Stimulated activated CD4-positive, alpha-beta T cell treated with anti-CD3 and anti-CD28 coated beads, Interleukin-15, amount 100 ng/mL, for 1 hour (primary cell): ENCODE data around the gene TAF6.
A peak's percentile ranks its signal among the peaks of the same experiment; 100 is the strongest.

Source experiments
- DNase-seq, 2 donors: peaks; one replicate each; pipeline ENCODE4 v3.0.0-alpha.2; 2020; ENCODE audit warnings: low read depth in 1 of 2, low spot score in 1 of 2

Gene TAF6

DNA sequence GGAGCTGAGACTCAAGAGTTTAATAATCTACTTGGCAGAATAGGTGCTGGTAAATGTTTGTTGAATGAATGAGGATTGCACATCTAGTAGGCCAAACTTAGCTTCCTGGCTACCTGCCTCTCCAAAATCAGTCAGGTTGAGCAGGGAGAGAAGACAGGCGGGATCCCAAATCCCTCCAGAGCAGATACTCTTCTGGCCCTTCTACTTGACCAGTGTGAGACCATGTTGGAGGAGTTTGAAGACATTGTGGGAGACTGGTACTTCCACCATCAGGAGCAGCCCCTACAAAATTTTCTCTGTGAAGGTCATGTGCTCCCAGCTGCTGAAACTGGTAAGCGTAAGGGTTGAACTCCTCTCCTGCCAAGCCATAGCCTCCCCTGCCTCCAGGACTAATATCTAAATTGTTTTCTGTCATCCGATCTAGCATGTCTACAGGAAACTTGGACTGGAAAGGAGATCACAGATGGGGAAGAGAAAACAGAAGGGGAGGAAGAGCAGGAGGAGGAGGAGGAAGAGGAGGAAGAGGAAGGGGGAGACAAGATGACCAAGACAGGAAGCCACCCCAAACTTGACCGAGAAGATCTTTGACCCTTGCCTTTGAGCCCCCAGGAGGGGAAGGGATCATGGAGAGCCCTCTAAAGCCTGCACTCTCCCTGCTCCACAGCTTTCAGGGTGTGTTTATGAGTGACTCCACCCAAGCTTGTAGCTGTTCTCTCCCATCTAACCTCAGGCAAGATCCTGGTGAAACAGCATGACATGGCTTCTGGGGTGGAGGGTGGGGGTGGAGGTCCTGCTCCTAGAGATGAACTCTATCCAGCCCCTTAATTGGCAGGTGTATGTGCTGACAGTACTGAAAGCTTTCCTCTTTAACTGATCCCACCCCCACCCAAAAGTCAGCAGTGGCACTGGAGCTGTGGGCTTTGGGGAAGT lies 5.4 kb upstream of the TAF6 start:
- no peak for DNase-seq

GRCh38 chr7:100122568-100122967 lies 3.4 kb upstream of the TAF6 start:
- no peak for DNase-seq

DNA sequence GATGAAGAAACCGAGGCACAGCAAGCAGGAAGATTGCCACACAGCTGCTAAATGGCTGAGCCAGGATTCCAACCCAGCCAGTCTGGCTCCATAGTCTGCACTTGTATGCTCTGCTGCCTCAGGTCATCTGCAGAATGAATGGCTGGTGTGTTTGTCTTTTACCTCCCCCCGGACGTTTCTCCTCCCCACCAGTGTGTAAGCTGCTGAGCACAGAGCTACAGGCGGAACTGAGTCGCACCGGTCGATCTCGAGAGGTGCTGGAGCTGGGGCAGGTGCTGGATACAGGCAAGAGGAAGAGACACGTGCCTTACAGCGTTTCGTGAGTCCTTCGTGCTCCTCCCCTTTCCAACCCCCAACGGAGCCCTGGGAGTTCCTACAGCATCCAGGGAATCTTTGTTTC lies 2.9 kb upstream of the TAF6 start:
- no peak for DNase-seq

- DNase-seq, result no peak
Measured at GRCh38 chr7:100120733-100121036, 1.5 kb upstream of the TAF6 start.

DNA sequence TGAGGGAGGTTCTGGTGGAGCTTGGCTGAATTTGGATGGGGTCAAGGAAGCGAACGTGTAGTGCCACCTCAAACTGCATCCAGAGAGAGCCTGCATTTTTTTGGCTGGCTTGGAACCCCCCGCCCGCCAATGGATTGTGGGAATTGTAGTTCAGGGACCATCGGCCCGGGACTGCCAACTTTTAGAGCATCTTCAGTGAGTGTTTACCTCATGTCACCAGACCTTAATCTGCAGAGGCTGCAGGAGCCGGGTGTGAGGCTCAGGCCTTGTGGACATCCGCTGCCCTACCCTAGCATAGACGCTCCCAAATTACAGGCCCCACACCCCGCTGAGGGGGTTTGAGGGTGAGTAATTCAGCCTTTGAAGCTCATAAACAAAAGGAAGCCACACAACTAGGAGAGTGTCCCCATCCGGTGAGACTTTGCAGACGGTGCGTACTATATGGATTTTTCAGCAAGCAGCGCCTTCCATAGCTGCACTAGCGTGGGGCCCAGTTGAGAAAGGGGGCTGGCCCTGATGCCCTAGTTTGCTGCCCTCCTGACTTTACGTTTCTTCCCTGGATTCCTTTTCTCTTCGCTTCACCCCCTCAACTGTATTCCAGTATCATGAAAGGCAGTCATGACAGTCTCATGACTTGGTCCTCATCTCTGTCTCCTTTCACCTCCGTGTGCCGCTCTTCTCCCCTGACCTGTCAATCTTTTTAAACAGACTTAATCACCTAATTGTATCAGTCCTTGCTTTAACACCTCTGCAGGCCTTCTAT lies 993 bp upstream of the TAF6 start:
- DNase-seq, result peak; percentile 49 to 52

GRCh38 chr7:100118388-100119071 lies 628 bp downstream of the TAF6 start:
- DNase-seq, result no peak

DNA sequence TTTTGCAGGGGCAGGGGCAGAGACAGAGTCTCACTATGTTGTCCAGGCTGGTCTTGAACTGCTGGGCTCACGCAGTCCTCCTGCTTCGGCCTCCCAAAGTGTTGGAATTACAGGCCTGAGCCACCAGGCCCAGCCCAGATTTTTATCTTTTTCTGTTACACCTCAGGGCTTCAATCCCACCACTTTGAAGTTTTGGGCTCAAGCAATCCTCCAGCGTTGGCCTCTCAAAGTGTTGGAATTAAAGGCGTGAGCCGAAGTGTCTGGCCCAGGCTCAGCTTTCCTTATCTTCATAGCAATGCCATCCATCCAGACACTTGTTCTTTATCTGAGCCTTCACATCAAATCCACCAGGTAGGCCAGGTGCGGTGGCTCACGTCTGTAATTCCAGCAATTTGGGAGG lies 4.1 kb downstream of the TAF6 start:
- no peak for DNase-seq

DNA sequence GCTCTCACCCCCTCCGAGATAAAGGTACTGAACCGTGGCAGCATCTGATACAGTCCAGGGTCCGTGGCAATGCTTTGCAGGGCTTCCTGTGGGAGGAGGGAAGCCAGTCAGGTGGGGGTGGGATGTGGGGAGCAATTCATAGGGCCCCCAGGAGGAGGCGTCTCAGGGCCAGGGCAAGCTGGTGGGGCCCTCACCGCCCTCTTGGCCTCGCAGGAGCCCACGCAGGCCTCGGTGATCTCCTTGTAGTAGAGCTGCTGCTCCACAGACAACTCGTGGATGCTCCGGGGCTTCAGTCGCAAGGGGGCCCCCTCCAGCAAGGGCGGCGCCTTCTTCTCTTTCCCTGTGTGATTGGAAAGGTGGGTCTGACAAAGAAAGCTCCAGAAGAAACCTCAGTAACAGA lies 7.2 kb downstream of the TAF6 start:
- DNase-seq, result no peak

DNA sequence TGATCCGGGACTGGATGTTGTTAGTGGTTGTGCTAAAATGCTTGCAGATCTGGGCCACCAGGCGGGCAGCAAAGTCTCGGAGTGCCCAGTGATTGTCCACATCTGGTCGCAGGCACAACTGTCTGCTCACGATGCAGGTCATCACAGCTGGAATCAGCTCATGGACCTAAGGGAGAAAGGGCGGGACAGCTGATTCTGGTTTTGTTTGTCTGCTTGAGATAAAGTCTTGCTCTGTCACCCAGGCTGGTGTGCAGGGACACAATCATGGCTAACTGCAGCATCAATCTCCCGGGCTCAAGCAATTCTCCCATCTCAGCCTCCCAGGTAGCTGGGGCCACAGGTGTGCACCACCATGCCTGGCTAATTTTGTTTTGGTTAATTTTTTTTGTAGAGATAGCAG lies 8.0 kb downstream of the TAF6 start:
- no peak for DNase-seq

- DNase-seq, result no peak
Measured at GRCh38 chr7:100109521-100110163, 9.5 kb downstream of the TAF6 start.

DNA sequence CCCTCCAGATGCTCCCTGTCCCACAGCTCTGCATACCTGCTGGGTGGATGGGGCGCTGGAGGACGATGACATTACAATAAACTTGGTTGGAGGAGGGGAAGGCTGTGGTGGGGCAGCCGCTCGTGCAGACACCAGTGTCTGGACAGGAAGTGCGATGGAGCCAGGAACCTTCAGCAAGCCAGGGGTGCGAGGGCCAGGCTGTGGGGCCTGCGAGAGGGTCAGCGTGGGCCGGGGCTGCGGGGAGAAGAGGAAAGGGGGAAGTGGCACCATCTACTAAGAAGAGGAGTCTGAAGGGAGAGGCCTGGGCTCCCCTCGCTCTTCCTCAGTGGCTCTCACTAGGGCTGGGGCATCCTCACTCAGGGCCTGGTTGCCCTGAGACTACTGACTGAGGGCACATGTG lies 11.3 kb downstream of the TAF6 start:
- no peak for DNase-seq

DNA sequence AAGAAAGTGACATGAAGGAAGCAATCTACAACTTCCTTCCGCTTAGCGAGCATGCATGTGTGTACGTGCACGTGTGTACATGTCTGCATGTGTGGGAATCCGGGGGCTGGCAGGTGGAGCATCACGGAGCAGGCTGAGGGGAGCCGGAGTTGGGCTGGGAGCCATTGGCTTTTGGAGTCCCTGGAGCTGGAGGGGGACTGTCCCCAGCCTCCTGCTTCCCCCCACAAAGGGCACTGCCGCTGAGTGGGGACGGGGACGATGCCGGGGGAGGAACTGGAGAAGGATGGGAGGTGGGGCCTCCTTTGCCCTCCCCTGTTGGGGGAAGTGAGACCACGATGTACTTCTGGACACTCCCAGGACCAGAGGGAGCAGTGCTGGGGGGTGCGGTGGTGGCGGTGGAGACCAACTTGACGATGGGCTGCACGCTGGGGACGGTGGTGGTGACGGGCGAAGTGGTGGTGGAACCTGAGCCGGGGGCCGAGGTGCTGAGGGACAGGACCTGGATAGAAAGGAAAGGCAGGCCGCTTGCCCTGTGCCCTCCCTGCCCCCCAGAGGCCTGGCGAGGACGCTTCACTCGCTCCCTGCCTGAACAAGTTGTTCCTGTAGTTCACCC lies 11.9 kb downstream of the TAF6 start:
- no peak for DNase-seq

- no peak for DNase-seq
Measured at GRCh38 chr7:100106633-100107032, 12.5 kb downstream of the TAF6 start.

GRCh38 chr7:100105534-100105933 lies 13.6 kb downstream of the TAF6 start:
- DNase-seq, result no peak

GRCh38 chr7:100102950-100103840 lies 16.0 kb downstream of the TAF6 start:
- no peak for DNase-seq

- peak; percentile 88 to 91 for DNase-seq
Measured at GRCh38 chr7:100101016-100101862, 17.9 kb downstream of the TAF6 start, which contains the start of the genes AP4M1 and MCM7. TSS of gene AP4M1 (plus strand) at chr7:100101643. CDS start at chr7:100101715, 72 bp downstream. TSS of gene MCM7 (minus strand) at chr7:100101397. CDS start at chr7:100101294, 103 bp downstream.

- DNase-seq, result peak; percentile 72 to 79
Measured at GRCh38 chr7:100100420-100101015, 18.6 kb downstream of the TAF6 start.

GRCh38 chr7:100099452-100099851 lies 19.7 kb downstream of the TAF6 start:
- no peak for DNase-seq
